A549 (cell line): Measurements from ENCODE around the gene NMRK1. TPM values are rescaled to one million over a fixed set of nuclear protein-coding genes. Genes with fewer than 3 reads are reported as not detected.

Experiments
- ATAC-seq, 2 experiments: fragments of 200-7000 bp in 1 of 2; fragments of >200 bp in 1 of 2; cut with Nextera tagmentation in 1 of 2; cut with Tn5 transposase in 1 of 2; 3 replicates each; pipeline versions ENCODE4 v1.8.0 to v1.9.1; 2018 to 2020; ENCODE audit warnings: mild to moderate bottlenecking in 1 of 2, moderate library complexity in 1 of 2
- CTCF ChIA-PET: fragments of 300-600 bp; sonication (Branson Sonifier 250); formaldehyde crosslinking; extraction: SDS; loops from one replicate; lab custom pipeline; 2021; ENCODE audit warnings: antibody characterized with exemption, inconsistent platforms; lab: Yijun Ruan, JAX
- POLR2A ChIA-PET: fragments of 350-600 bp; formaldehyde crosslinking; extraction: SDS; loops from one replicate; lab custom pipeline; 2021; ENCODE audit warnings: antibody characterized with exemption, inconsistent platforms; lab: Yijun Ruan, JAX
- DNase-seq, 2 experiments: peaks; one replicate each; pipeline versions ENCODE4 v3.0.0 to v3.0.0-alpha.2; 2011 to 2016; ENCODE audit warnings: low read depth in 1 of 2, low spot score in 1 of 2
- FAIRE-seq: peaks from 2 replicates; lab custom pipeline; 2011; peaks lifted over from hg19 to GRCh38; lab: Jason Lieb, UNC
- H3K27ac ChIP-seq, 2 experiments: fragments of >200 bp; sonication (Bioruptor Twin); formaldehyde crosslinking; 3 replicates each; pipeline ENCODE4 v1.5.1; 2016 to 2017
- H3K4me1 ChIP-seq: fragments of >200 bp; sonication (Bioruptor Twin); formaldehyde crosslinking; 3 replicates; pipeline ENCODE4 v1.6.1; 2016
- H3K4me2 ChIP-seq: fragments of >200 bp; sonication (Bioruptor Twin); formaldehyde crosslinking; 3 replicates; pipeline ENCODE4 v1.6.1; 2016
- H3K4me3 ChIP-seq: fragments of >200 bp; sonication (Bioruptor Twin); formaldehyde crosslinking; 3 replicates; pipeline ENCODE4 v1.5.1; 2016
- H3K9me3 ChIP-seq: fragments of >200 bp; sonication (Bioruptor Twin); formaldehyde crosslinking; 3 replicates; pipeline ENCODE4 v1.6.1; 2016
- BHLHE40 ChIP-seq: IDR thresholded peaks from 2 replicates; pipeline ENCODE4 v1.6.1; 2012; ENCODE audit warnings: low read depth, low read length, inconsistent platforms
- CBX2 ChIP-seq: fragments of 200-600 bp; sonication (generic); IDR thresholded peaks from 2 replicates; pipeline ENCODE4 v1.6.1; 2016; ENCODE audit warnings: low read depth, mild to moderate bottlenecking, borderline replicate concordance
- CHD2 ChIP-seq: fragments of 150-350 bp; IDR thresholded peaks from 2 replicates; pipeline ENCODE4 v1.6.1; 2014; ENCODE audit warnings: low read length; ENCODE audit not compliant: partially characterized antibody
- CHD4 ChIP-seq: fragments of 200-600 bp; sonication (generic); IDR thresholded peaks from 2 replicates; pipeline ENCODE4 v1.6.1; 2016; ENCODE audit warnings: antibody characterized with exemption, mild to moderate bottlenecking, borderline replicate concordance
- E2F6 ChIP-seq: IDR thresholded peaks from 2 replicates; pipeline ENCODE4 v1.6.1; 2012; ENCODE audit warnings: low read depth, borderline replicate concordance
- EHF ChIP-seq: fragments of 250-450 bp; sonication (Bioruptor Pico); IDR thresholded peaks from 2 replicates; pipeline ENCODE4 v1.5.0; 2020; ENCODE audit warnings: mild to moderate bottlenecking
- ELK1 ChIP-seq: fragments of 150-350 bp; IDR thresholded peaks from 2 replicates; pipeline ENCODE4 v1.6.1; 2014; ENCODE audit warnings: low read depth, mild to moderate bottlenecking, low read length
- ESRRA ChIP-seq: fragments of 150-350 bp; IDR thresholded peaks from 2 replicates; pipeline ENCODE4 v1.6.1; 2014; ENCODE audit warnings: mild to moderate bottlenecking, low read length, borderline replicate concordance
- FOXS1 ChIP-seq: fragments of 250-450 bp; sonication (Bioruptor Pico); IDR thresholded peaks from 2 replicates; pipeline ENCODE4 v1.5.0; 2020; ENCODE audit warnings: mild to moderate bottlenecking, moderate library complexity
- GATA3 ChIP-seq: IDR thresholded peaks from 2 replicates; pipeline ENCODE4 v1.6.1; 2012; ENCODE audit warnings: borderline replicate concordance
- HEYL ChIP-seq: fragments of 250-450 bp; sonication (Bioruptor Pico); IDR thresholded peaks from 2 replicates; pipeline ENCODE4 v1.8.0; 2021; ENCODE audit warnings: mild to moderate bottlenecking, moderate library complexity
- HMGXB4 ChIP-seq: fragments of 250-450 bp; sonication (Bioruptor Pico); IDR thresholded peaks from 2 replicates; pipeline ENCODE4 v1.5.0; 2021; ENCODE audit warnings: mild to moderate bottlenecking, moderate library complexity, borderline replicate concordance
- JUN ChIP-seq, 2 experiments: fragments of >200 bp; sonication (Bioruptor Twin); formaldehyde crosslinking; IDR thresholded peaks; 2 replicates in 1 of 2; 3 replicates in 1 of 2; pipeline ENCODE4 v1.6.1; 2016 to 2017
- MAFK ChIP-seq: fragments of 450-650 bp; IDR thresholded peaks from 2 replicates; pipeline ENCODE4 v1.6.1; 2014; ENCODE audit not compliant: partially characterized antibody
- POLR2AphosphoS2 ChIP-seq: conservative IDR thresholded peaks from 2 replicates; pipeline ENCODE4 v1.6.1; 2012; ENCODE audit warnings: low read length, improper control_type of control experiment, inconsistent platforms
- TFCP2L1 ChIP-seq: fragments of 250-450 bp; sonication (Bioruptor Pico); IDR thresholded peaks from 2 replicates; pipeline ENCODE4 v1.5.0; 2021; ENCODE audit warnings: mild to moderate bottlenecking
- TP53 ChIP-seq: fragments of 250-450 bp; sonication (Bioruptor Pico); IDR thresholded peaks from 2 replicates; pipeline ENCODE4 v1.5.0; 2021; ENCODE audit warnings: mild to moderate bottlenecking, moderate library complexity
- WGBS: methylation state at CpG from one replicate; pipeline ENCODE4 v1.1.6; 2017; ENCODE audit errors: missing lambda C conversion rate; 5-methylcytosine and 5-hydroxymethylcytosine counted together
- polyA plus RNA-seq, 4 experiments: library from polyadenylated mRNA; depleted of rRNA in 3 of 4; stranded (reverse); fragments of >200 nt; fragmentation: RNase III in 1 of 4; extraction: RNeasy Plus Mini Kit Qiagen cat#74134 plus additional on column Dnase treatment in 1 of 4; gene quantifications; 2 replicates in 3 of 4; 3 replicates in 1 of 4; pipeline ENCODE4 v1.2.3, GENCODE V29; 2011 to 2017
- TF ChIP-seq, protein P1 (sequence below): fragments of 200-600 bp; sonication (generic); IDR thresholded peaks from 2 replicates; pipeline ENCODE4 v1.6.1; 2016; ENCODE audit warnings: antibody characterized with exemption, mild to moderate bottlenecking, moderate library complexity

Gene NMRK1
- polyA plus RNA-seq, 2 of the 4 experiments (the other 2 are of a cell fraction), result 7.6 to 10.5 TPM

GRCh38 chr9:75128535-75128934 lies 40.6 kb upstream of the NMRK1 start:
- FAIRE-seq, result no peak
- no peak for ATAC-seq
- WGBS, result 92% methylated on average over 2 of the region's 2 CpGs
- TF ChIP-seq FOXS1 (CRISPR knock-in tag), result no peak
- Histone ChIP-seq H3K4me1 (no peaks in the 10 kb centered on the region), H3K4me3 (no peak overlapping the region), H3K4me2 (no peak overlapping the region), H3K9me3 (no peaks in the 10 kb centered on the region), H3K27ac (no peak overlapping the region)
- POLR2A ChIA-PET, result no interaction called here
- no peak for DNase-seq
- CTCF ChIA-PET, result no interaction called here

DNA sequence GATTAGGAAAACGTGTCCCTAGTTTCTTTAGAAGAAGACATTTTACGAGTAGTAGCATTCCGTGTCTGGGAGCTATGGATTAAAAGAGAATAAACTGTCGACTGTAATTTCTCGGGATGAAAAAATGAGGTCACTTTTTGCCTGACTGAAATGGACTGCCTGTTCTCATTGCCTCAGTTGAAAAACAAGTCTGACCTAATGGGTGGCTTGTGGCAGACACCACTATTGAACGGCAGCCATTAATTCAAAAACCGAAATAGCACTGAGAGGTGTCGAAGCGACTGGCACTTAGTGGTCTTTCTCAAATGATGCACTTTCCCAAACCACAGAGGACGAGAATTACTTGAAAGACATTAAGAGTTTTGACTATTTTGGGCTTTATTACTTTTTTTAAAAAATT lies 35.7 kb upstream of the NMRK1 start:
- no peak overlapping the region for H3K4me3 ChIP-seq
- ATAC-seq (no peak), DNase-seq (no peak), FAIRE-seq (no peak)
- CTCF ChIA-PET, result no interaction called here
- no peaks in the 10 kb centered on the region for H3K9me3 ChIP-seq
- TF ChIP-seq JUN (IDR thresholded peaks at IDR 0.05), result no peak
- TF ChIP-seq ELK1, result no peak
- no peak for TF ChIP-seq TFCP2L1 (CRISPR knock-in tag)
- no peak for TF ChIP-seq ESRRA
- no peak for TF ChIP-seq FOXS1 (CRISPR knock-in tag)
- no peak for TF ChIP-seq GATA3
- no peak for TF ChIP-seq BHLHE40
- no peak overlapping the region for H3K4me2 ChIP-seq
- no peaks in the 10 kb centered on the region for H3K4me1 ChIP-seq
- no peak overlapping the region for H3K27ac ChIP-seq
- 81% methylated on average over 10 of the region's 10 CpGs for WGBS
- POLR2A ChIA-PET, result no interaction called here

DNA sequence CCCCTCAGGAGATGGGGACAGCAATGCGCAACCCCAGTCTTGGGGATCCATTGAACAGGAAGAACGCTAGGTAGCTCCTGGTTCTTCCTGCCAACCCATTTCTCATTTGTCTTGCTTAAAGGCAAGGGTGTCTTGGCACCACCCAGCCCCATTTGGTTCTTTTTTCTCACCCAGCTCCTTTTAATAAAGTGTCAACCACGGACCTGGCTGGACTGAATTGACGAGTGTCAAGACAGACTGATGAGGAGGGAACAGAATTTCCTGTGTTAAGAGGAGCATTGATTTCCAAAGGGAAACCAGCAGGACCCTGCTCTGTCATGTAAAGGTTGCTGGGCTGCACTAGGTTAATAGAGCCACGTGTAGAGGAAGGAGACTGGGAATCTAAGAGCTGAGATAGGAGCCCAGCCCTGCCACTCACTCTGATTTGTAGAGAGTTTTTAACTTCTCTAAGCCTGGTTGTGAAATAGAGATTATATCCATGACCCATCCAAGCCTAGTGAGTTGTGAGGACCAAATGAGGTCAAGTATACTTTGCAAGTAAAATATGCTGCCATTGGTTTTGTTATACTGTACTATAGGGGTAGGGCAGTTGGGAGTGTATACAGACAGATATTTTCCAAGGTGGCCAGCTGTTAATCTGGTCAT lies 34.1 kb upstream of the NMRK1 start:
- CTCF ChIA-PET, result no interaction called here
- no peak for FAIRE-seq

More for the DNA sequence above, 34.1 kb upstream of the NMRK1 start:
- no peak for TF ChIP-seq HMGXB4 (CRISPR knock-in tag)
- TF ChIP-seq POLR2AphosphoS2, result no peak
- no peak for TF ChIP-seq CHD2
- TF ChIP-seq CBX2, result no peak
- TF ChIP-seq MAFK, result no peak
- no peak for TF ChIP-seq TFCP2L1 (CRISPR knock-in tag)
- no peak for TF ChIP-seq EHF (CRISPR knock-in tag)
- no peak for TF ChIP-seq HEYL (CRISPR knock-in tag)
- TF ChIP-seq CHD4, result no peak
- no peak for TF ChIP-seq BHLHE40
- no peak for TF ChIP-seq TP53 (CRISPR knock-in tag)
- TF ChIP-seq E2F6, result no peak
- TF ChIP-seq, protein P1, sequence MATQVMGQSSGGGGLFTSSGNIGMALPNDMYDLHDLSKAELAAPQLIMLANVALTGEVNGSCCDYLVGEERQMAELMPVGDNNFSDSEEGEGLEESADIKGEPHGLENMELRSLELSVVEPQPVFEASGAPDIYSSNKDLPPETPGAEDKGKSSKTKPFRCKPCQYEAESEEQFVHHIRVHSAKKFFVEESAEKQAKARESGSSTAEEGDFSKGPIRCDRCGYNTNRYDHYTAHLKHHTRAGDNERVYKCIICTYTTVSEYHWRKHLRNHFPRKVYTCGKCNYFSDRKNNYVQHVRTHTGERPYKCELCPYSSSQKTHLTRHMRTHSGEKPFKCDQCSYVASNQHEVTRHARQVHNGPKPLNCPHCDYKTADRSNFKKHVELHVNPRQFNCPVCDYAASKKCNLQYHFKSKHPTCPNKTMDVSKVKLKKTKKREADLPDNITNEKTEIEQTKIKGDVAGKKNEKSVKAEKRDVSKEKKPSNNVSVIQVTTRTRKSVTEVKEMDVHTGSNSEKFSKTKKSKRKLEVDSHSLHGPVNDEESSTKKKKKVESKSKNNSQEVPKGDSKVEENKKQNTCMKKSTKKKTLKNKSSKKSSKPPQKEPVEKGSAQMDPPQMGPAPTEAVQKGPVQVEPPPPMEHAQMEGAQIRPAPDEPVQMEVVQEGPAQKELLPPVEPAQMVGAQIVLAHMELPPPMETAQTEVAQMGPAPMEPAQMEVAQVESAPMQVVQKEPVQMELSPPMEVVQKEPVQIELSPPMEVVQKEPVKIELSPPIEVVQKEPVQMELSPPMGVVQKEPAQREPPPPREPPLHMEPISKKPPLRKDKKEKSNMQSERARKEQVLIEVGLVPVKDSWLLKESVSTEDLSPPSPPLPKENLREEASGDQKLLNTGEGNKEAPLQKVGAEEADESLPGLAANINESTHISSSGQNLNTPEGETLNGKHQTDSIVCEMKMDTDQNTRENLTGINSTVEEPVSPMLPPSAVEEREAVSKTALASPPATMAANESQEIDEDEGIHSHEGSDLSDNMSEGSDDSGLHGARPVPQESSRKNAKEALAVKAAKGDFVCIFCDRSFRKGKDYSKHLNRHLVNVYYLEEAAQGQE, result no peak
- no peaks in the 10 kb centered on the region for H3K9me3 ChIP-seq
- no peak for DNase-seq
- 70% methylated on average over 5 of the region's 5 CpGs for WGBS
- no peak overlapping the region for H3K4me3 ChIP-seq
- POLR2A ChIA-PET, result no interaction called here
- no peak for ATAC-seq
- H3K4me1 ChIP-seq, result no peaks in the 10 kb centered on the region
- H3K4me2 ChIP-seq, result no peak overlapping the region
- H3K27ac ChIP-seq, result no peak overlapping the region
